IgD-negative memory B cell (primary cell): ENCODE data around the gene TAS1R3. TPM values are rescaled to one million over a fixed set of nuclear protein-coding genes. Genes with fewer than 3 reads are reported as not detected.
A peak's percentile ranks its signal among the peaks of the same experiment; 100 is the strongest.

Experiments used
- H3K27ac Mint-ChIP-seq, 3 donors: one replicate each; pipeline ENCODE4 v1.8.0; 2020 to 2022; ENCODE audit warnings: mild to moderate bottlenecking in 3 of 3, mixed read lengths in 3 of 3, moderate library complexity in 1 of 3
- H3K27me3 Mint-ChIP-seq: one replicate; pipeline ENCODE4 v1.8.0; 2021; ENCODE audit warnings: mixed read lengths
- H3K36me3 Mint-ChIP-seq: one replicate; pipeline ENCODE4 v1.8.0; 2020; ENCODE audit warnings: mild to moderate bottlenecking, mixed read lengths
- H3K4me1 Mint-ChIP-seq, 3 donors: one replicate each; pipeline ENCODE4 v1.8.0; 2020 to 2022; ENCODE audit warnings: mixed read lengths in 3 of 3, mild to moderate bottlenecking in 1 of 3
- H3K4me3 Mint-ChIP-seq, 4 donors: one replicate each; pipeline ENCODE4 v1.8.0; 2020 to 2022; ENCODE audit warnings: mild to moderate bottlenecking in 4 of 4, mixed read lengths in 4 of 4, moderate library complexity in 3 of 4
- H3K9me3 Mint-ChIP-seq, 3 donors: one replicate each; pipeline ENCODE4 v1.8.0; 2020 to 2021; ENCODE audit warnings: mixed read lengths in 3 of 3, mild to moderate bottlenecking in 1 of 3
- polyA plus RNA-seq: library from polyadenylated mRNA; unstranded; fragments of 300-500 nt; fragmentation: Illumina TruSeq; gene quantifications from one replicate; pipeline ENCODE4 v1.2.3, GENCODE V29; 2021

Gene TAS1R3
- polyA plus RNA-seq, 1 donor from 2014 or later = 5.5 TPM

DNA sequence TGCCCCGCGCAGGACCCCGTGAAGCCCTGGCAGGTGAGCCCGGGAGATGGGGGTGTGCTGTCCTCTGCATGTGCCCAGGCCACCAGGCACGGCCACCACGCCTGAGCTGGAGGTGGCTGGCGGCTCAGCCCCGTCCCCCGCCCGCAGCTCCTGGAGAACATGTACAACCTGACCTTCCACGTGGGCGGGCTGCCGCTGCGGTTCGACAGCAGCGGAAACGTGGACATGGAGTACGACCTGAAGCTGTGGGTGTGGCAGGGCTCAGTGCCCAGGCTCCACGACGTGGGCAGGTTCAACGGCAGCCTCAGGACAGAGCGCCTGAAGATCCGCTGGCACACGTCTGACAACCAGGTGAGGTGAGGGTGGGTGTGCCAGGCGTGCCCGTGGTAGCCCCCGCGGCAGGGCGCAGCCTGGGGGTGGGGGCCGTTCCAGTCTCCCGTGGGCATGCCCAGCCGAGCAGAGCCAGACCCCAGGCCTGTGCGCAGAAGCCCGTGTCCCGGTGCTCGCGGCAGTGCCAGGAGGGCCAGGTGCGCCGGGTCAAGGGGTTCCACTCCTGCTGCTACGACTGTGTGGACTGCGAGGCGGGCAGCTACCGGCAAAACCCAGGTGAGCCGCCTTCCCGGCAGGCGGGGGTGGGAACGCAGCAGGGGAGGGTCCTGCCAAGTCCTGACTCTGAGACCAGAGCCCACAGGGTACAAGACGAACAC is 1.8 kb downstream of the TAS1R3 start:
- Mint-ChIP-seq H3K9me3 (no peaks in the 10 kb centered on the region), H3K36me3 (peaks cover 4% of the 10 kb centered on the region), H3K4me3 (no peak overlapping the region), H3K27ac (no peak overlapping the region), H3K27me3 (no peaks in the 10 kb centered on the region), H3K4me1 (peaks cover 8 to 14% (median 8%) of the 10 kb centered on the region in 3 donors)

DNA sequence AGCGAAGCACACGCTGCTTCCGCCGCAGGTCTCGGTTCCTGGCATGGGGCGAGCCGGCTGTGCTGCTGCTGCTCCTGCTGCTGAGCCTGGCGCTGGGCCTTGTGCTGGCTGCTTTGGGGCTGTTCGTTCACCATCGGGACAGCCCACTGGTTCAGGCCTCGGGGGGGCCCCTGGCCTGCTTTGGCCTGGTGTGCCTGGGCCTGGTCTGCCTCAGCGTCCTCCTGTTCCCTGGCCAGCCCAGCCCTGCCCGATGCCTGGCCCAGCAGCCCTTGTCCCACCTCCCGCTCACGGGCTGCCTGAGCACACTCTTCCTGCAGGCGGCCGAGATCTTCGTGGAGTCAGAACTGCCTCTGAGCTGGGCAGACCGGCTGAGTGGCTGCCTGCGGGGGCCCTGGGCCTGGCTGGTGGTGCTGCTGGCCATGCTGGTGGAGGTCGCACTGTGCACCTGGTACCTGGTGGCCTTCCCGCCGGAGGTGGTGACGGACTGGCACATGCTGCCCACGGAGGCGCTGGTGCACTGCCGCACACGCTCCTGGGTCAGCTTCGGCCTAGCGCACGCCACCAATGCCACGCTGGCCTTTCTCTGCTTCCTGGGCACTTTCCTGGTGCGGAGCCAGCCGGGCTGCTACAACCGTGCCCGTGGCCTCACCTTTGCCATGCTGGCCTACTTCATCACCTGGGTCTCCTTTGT is 2.6 kb downstream of the TAS1R3 start:
- no peaks in the 10 kb centered on the region for H3K27me3 Mint-ChIP-seq
- peaks cover 4% of the 10 kb centered on the region for H3K36me3 Mint-ChIP-seq
- H3K4me1 Mint-ChIP-seq = peaks cover 8 to 14% (median 8%) of the 10 kb centered on the region in 3 donors
- no peak overlapping the region for H3K27ac Mint-ChIP-seq
- no peaks in the 10 kb centered on the region for H3K9me3 Mint-ChIP-seq
- no peak overlapping the region for H3K4me3 Mint-ChIP-seq

DNA sequence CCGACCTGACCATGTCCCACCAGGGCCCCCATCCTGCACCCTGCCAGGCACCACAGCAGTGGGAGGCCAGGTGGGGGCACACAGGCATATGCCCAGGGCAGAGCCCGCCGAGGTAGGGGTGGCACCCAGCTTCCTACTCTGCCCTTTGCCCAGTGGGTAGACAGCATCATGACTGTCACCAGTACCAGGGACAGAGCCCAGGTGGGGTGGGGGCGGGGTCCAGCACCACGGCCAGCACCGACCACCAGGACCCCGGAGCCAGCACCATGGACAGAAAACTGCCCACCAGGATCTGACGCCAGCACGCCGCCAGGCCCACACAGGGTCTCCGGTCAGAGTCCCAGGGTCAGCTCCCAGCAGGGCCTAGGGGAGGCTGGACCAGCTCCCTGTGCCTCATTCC is 3.8 kb downstream of the TAS1R3 start:
- H3K27ac Mint-ChIP-seq = no peak overlapping the region
- H3K4me3 Mint-ChIP-seq = no peak overlapping the region
- peaks cover 5 to 9% (median 7%) of the 10 kb centered on the region in 3 donors for H3K4me1 Mint-ChIP-seq
- H3K36me3 Mint-ChIP-seq = no peaks in the 10 kb centered on the region
- H3K27me3 Mint-ChIP-seq = no peaks in the 10 kb centered on the region
- H3K9me3 Mint-ChIP-seq = no peaks in the 10 kb centered on the region

DNA sequence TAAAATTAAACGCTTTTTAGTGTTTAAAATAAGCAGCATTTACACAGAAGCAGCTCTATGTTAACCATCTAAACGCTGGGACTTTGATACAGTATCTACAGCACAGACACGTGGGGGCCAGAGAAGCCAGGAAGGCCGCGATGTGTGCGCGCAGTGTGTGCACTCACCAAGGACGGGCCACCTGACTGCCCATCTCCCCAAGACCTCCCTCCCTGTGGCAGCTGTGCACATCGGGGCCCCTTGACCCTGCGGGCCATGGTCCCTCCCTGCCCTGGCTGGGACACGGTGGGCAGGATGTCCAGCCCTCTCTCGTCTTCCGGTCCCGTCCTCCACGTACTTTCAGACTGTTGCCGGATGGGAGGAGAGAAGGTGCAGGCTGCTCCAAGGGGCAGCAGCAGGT is 4.2 kb downstream of the TAS1R3 start:
- Mint-ChIP-seq H3K4me3 (no peak overlapping the region), H3K27me3 (no peaks in the 10 kb centered on the region), H3K27ac (no peak overlapping the region), H3K9me3 (no peaks in the 10 kb centered on the region), H3K36me3 (no peaks in the 10 kb centered on the region), H3K4me1 (peaks cover 2 to 6% (median 4%) of the 10 kb centered on the region in 3 donors)

DNA sequence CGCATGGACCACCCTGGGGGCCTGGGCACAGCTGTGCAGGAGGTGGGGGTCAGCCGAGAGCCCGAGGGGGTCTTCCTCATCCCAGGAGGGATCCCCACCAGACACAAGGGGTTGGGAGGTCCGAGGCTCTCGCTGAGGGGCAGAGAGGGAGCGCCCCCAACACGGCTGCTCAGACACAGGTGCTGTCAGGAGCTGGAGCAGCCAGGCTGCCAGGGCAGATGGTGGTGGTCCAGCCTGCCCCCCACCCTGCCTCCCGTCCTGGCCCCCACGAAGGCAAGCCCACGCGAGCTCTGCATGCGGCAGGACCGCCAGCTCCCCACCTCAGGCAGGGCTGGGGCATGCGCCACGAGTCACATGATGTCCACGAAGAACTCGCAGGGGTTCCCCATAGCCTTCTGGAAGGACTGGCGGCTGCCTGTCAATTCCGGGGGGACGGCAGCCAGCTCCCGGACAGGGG is 4.7 kb downstream of the TAS1R3 start:
- Mint-ChIP-seq H3K9me3 (no peaks in the 10 kb centered on the region), H3K27me3 (no peaks in the 10 kb centered on the region), H3K4me1 (peaks cover 0 to 5% (median 4%) of the 10 kb centered on the region in 3 donors), H3K36me3 (peaks cover 3% of the 10 kb centered on the region), H3K27ac (no peak overlapping the region), H3K4me3 (no peak overlapping the region)

DNA sequence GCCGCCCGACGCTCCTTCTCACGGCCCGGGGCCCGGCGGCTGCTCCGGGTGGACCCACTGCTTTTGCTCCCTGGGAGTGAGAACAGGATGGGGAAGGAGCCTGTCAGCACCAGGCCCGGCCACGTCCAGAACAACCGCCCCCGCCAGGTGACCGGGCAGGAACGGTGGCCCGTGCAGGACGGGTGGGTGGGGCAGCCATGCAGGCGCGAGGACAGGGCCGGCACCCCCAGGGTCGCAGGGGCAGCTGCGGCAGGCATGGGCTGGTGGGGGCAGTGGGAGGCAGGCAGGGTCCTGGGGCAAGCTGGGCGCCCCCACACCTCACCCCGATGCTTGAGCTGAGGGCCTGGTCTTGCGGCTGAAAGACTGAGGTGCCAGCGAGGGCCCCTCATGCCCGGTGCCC is 5.4 kb downstream of the TAS1R3 start:
- Mint-ChIP-seq H3K27ac (no peak overlapping the region), H3K27me3 (no peaks in the 10 kb centered on the region), H3K4me1 (peaks cover 0 to 1% (median 0%) of the 10 kb centered on the region in 3 donors), H3K36me3 (peaks cover 3% of the 10 kb centered on the region), H3K4me3 (no peak overlapping the region), H3K9me3 (no peaks in the 10 kb centered on the region)

DNA sequence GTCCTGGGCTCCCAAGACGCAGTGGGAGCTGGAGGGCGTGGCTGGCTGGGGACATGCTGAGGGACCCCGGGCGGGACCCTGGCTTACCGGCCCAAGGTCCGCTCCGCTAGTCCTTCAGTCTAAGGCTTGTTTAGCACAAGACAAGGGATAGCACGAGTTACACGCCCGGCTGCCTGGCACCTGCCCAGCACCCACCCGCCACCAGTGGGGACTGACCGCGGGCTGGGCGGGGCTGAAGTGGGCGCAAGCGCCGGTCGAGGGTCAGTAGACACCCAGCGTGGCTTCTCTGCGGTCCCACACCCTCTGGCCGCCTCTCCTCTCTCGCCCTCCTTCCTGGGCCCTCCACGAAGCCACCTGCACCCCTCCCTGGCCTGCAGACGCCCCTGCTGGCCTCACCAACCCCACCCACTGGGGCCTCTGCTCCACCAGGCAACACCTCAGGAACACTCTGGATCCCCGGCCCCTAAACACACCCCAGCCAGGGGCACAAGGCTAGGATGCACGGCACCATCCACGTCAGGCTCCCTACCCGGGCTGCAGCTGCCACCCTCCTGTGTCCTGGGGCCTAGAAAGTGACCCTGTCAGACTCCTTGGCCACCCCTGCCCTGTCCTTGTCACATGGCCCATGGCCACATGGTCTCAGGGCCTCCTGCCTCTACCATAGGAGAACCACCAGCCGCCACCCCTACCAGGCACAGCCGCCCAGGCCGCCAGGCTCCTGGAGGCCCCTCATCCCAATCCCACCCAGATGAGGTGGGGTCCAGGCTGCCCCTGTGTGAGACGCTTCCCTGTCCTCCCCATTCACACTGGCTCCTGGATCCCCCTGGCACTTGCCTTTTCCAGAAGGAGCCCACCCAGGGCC is 6.1 kb downstream of the TAS1R3 start:
- Mint-ChIP-seq H3K4me3 (peak overlapping the region in 1 of 4 donors; percentile 28), H3K9me3 (no peaks in the 10 kb centered on the region), H3K36me3 (peaks cover 3% of the 10 kb centered on the region), H3K4me1 (peaks cover 0 to 1% (median 0%) of the 10 kb centered on the region in 3 donors), H3K27ac (no peak overlapping the region), H3K27me3 (no peaks in the 10 kb centered on the region)

DNA sequence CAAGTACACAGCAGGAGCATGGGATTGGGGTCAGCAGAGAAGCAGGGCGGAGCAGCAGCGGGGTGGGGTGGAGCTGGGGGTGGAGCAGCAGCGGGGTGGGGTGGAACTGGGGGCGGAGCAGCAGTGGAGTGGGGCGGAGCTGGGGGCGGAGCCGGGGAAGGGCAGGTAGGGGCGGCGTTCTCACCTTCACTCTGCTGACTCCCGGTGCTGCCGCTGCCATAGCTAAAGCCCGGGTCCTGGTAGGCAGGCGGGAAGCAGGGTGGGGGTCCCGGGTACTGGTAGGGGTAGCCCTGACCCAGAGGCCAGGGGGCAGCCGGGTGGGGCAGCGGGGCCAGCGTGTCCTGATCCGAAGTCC is 6.7 kb downstream of the TAS1R3 start:
- Mint-ChIP-seq H3K4me3 (no peak overlapping the region), H3K4me1 (peaks cover 0 to 1% (median 0%) of the 10 kb centered on the region in 3 donors), H3K9me3 (no peaks in the 10 kb centered on the region), H3K27ac (no peak overlapping the region), H3K27me3 (no peaks in the 10 kb centered on the region), H3K36me3 (peaks cover 4% of the 10 kb centered on the region)

DNA sequence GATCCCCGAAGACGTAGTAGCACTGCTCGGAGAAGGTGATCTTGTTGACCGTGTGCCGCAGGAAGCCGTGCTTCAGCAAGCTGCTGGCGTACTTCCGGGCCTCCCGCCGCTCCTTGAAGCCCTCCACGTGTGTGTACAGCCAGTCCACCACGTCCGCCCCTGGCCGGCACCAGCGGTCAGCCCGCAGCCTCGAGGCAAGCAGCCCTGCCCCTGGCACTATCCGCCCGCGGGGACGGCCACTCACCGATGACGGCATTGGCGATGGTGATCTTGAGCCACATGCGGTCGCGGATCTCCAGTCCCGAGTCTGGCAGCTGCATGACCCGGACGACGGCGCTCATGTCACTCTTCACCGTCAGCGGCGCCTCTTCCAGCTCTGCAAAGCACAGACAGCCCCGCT is 7.2 kb downstream of the TAS1R3 start:
- no peak overlapping the region for H3K27ac Mint-ChIP-seq
- no peaks in the 10 kb centered on the region for H3K9me3 Mint-ChIP-seq
- peaks cover 0 to 1% (median 0%) of the 10 kb centered on the region in 3 donors for H3K4me1 Mint-ChIP-seq
- peaks cover 5% of the 10 kb centered on the region for H3K36me3 Mint-ChIP-seq
- no peak overlapping the region for H3K4me3 Mint-ChIP-seq
- H3K27me3 Mint-ChIP-seq = no peaks in the 10 kb centered on the region

DNA sequence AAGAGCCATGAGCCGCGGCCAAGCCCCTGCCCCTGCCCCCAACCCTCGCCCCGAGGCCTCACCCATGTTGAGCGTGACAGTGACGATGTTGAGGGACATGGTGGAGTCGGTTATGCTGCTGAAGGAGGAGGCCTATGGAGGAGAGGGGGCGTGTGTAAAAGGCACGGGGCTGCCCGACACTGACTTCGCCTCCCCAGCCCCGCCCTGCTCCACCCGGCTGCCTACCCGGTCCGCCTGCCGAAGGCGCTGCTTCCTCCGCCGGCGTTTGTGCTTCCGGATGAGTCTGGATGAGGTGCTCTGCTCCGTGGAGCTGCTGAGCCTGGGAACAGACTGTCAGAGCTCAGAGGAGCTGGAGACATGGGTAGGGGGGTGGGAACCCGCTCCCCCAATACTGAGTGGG is 9.1 kb downstream of the TAS1R3 start:
- no peak overlapping the region for H3K4me3 Mint-ChIP-seq
- H3K27ac Mint-ChIP-seq = no peak overlapping the region
- H3K4me1 Mint-ChIP-seq = no peaks in the 10 kb centered on the region
- H3K27me3 Mint-ChIP-seq = no peaks in the 10 kb centered on the region
- peaks cover 5% of the 10 kb centered on the region for H3K36me3 Mint-ChIP-seq
- no peaks in the 10 kb centered on the region for H3K9me3 Mint-ChIP-seq

DNA sequence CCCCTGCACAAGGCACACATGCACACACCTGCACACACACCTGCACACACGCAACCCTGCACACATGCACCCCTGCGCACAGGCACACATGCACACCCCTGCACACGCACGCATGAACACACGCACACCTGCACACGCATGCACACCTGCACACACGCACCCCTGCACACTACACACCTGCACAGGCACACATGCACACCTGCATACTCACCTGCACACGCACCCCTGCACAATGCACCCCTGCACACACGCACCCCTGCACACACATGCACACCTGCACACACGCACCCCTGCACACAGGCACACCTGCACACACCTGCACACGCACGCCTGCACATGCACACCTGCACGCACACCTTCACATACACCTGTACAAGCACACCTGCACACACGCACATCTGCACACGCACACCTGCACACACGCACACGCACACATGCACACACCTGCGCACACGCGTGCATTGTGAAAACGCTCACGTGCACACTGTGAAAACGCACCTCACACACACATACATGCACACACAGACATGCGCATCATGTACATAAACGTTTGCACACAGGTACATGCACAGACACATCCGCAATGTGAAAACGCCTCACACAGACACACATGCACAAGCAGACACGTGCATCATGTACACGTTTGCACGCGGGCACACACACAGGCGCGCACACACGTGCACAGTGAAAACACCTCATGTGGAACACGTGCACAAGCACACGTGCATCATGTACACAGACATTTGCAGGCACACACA is 9.9 kb downstream of the TAS1R3 start:
- Mint-ChIP-seq H3K27me3 (no peaks in the 10 kb centered on the region), H3K36me3 (peaks cover 5% of the 10 kb centered on the region), H3K27ac (peak overlapping the region in 1 of 3 donors; percentile 85), H3K4me3 (peak overlapping the region in 1 of 4 donors; percentile 52), H3K9me3 (no peaks in the 10 kb centered on the region), H3K4me1 (no peaks in the 10 kb centered on the region)

DNA sequence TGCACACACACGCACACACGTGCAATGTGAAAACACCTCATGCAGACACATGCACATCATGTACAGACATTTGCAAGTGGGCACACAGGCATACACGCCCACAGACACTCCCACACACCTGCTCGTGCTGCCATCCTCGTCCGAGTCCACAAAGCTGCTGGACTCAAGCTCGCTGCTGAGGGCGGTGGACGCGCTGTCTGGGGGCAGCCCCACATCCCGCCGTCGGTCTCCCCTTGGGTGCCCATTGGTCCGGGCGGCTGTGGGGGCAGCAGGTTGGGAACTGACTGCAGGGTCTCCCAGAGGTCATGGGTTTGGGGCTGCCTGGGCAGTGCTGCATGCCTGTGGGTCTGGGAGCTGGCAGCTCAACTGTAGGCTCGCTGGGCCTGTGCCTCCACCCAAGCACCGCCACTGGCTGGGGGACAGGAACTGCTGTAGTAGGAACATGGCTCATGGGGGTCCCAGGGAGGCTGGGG is 10.5 kb downstream of the TAS1R3 start:
- H3K4me3 Mint-ChIP-seq = peak overlapping the region in 1 of 4 donors; percentile 52
- no peaks in the 10 kb centered on the region for H3K27me3 Mint-ChIP-seq
- no peaks in the 10 kb centered on the region for H3K4me1 Mint-ChIP-seq
- H3K9me3 Mint-ChIP-seq = no peaks in the 10 kb centered on the region
- H3K27ac Mint-ChIP-seq = peak overlapping the region in 1 of 3 donors; percentile 85
- H3K36me3 Mint-ChIP-seq = peaks cover 5% of the 10 kb centered on the region

DNA sequence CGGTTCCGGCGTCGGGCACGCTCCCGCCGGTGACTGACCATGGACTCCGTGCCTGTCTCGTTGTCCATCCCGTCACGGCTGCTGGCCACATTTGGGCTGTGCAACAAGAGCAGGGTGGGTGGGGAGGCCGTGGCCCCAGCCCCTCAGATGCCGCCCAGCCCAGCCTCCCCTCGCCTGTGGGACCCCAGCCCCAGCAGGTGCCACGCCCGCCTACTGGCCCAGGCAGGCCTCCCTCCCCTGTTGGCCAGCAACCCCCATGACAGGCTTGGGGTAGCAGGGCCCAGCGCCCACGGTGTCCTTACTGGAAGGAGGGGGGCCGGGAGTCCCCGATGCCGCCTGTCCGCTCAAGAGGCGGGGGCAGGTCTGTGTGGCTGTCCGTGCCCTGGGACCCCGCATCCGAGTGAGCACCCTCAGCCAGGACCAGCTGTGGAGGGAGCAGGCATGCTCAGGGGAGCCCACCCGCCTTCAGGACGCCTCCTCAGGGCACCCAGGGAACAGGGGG is 11.0 kb downstream of the TAS1R3 start:
- H3K4me1 Mint-ChIP-seq = peaks cover 0 to 3% (median 0%) of the 10 kb centered on the region in 3 donors
- no peaks in the 10 kb centered on the region for H3K27me3 Mint-ChIP-seq
- H3K9me3 Mint-ChIP-seq = no peaks in the 10 kb centered on the region
- no peak overlapping the region for H3K4me3 Mint-ChIP-seq
- H3K36me3 Mint-ChIP-seq = peaks cover 5% of the 10 kb centered on the region
- no peak overlapping the region for H3K27ac Mint-ChIP-seq

DNA sequence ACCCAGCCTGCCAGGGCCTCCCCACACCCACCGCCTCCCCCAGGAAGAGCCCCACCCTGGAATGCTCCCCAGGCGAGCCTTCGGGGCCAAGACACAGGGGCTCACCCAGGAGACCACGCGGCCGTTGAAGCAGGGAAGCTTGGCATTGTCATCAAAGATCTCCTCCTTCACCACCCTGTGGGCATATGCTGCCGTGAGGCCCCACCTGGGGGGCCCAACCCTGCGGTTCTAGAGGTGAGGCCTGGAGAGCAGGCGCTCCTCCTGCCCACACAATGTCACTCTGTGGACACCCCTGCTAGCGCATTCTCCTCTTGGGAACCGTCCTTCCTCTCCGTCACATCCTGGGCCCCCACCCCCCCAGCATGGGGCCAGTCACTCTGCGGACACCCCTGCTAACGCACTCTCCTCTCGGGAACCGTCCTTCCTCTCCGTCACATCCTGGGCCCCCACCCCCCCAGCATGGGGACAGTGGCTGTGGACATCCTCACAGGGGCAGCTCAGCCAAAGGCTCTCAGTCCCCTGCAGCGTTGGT is 11.6 kb downstream of the TAS1R3 start:
- Mint-ChIP-seq H3K4me3 (peak overlapping the region in 1 of 4 donors; percentile 43), H3K4me1 (peaks cover 0 to 3% (median 3%) of the 10 kb centered on the region in 3 donors), H3K27ac (peak overlapping the region in 1 of 3 donors; percentile 39), H3K36me3 (peaks cover 5% of the 10 kb centered on the region), H3K27me3 (no peaks in the 10 kb centered on the region), H3K9me3 (no peaks in the 10 kb centered on the region)
